ENCODE results near the gene ACBD4. TPM values are rescaled to one million over a fixed set of nuclear protein-coding genes. Genes with fewer than 3 reads are reported as not detected.

ACBD4 gene
- total and polyA plus RNA-seq, 2 of the 13 experiments (the other 11 are each of a cell fraction or from before 2014, with no cell fraction given) = 16.1 to 26.9 TPM

GRCh38 chr17:45129426-45129939 lies 6.0 kb upstream of the ACBD4 start (continued):
- TF ChIP-seq, protein P1, sequence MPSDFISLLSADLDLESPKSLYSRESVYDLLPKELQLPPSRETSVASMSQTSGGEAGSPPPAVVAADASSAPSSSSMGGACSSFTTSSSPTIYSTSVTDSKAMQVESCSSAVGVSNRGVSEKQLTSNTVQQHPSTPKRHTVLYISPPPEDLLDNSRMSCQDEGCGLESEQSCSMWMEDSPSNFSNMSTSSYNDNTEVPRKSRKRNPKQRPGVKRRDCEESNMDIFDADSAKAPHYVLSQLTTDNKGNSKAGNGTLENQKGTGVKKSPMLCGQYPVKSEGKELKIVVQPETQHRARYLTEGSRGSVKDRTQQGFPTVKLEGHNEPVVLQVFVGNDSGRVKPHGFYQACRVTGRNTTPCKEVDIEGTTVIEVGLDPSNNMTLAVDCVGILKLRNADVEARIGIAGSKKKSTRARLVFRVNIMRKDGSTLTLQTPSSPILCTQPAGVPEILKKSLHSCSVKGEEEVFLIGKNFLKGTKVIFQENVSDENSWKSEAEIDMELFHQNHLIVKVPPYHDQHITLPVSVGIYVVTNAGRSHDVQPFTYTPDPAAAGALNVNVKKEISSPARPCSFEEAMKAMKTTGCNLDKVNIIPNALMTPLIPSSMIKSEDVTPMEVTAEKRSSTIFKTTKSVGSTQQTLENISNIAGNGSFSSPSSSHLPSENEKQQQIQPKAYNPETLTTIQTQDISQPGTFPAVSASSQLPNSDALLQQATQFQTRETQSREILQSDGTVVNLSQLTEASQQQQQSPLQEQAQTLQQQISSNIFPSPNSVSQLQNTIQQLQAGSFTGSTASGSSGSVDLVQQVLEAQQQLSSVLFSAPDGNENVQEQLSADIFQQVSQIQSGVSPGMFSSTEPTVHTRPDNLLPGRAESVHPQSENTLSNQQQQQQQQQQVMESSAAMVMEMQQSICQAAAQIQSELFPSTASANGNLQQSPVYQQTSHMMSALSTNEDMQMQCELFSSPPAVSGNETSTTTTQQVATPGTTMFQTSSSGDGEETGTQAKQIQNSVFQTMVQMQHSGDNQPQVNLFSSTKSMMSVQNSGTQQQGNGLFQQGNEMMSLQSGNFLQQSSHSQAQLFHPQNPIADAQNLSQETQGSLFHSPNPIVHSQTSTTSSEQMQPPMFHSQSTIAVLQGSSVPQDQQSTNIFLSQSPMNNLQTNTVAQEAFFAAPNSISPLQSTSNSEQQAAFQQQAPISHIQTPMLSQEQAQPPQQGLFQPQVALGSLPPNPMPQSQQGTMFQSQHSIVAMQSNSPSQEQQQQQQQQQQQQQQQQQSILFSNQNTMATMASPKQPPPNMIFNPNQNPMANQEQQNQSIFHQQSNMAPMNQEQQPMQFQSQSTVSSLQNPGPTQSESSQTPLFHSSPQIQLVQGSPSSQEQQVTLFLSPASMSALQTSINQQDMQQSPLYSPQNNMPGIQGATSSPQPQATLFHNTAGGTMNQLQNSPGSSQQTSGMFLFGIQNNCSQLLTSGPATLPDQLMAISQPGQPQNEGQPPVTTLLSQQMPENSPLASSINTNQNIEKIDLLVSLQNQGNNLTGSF (CRISPR knock-in tag; IDR thresholded peaks at IDR 0.05) = no peak
- TF ChIP-seq ZNF251 (CRISPR knock-in tag; IDR thresholded peaks at IDR 0.05) (no peak), U2AF2 (IDR thresholded peaks at IDR 0.05; ENCODE audit: low read depth, low read length) (no peak), ZNF558 (CRISPR knock-in tag; IDR thresholded peaks at IDR 0.05; ENCODE audit: borderline replicate concordance) (no peak), ZNF432 (CRISPR knock-in tag; IDR thresholded peaks at IDR 0.05; ENCODE audit: borderline replicate concordance) (no peak)

DNA sequence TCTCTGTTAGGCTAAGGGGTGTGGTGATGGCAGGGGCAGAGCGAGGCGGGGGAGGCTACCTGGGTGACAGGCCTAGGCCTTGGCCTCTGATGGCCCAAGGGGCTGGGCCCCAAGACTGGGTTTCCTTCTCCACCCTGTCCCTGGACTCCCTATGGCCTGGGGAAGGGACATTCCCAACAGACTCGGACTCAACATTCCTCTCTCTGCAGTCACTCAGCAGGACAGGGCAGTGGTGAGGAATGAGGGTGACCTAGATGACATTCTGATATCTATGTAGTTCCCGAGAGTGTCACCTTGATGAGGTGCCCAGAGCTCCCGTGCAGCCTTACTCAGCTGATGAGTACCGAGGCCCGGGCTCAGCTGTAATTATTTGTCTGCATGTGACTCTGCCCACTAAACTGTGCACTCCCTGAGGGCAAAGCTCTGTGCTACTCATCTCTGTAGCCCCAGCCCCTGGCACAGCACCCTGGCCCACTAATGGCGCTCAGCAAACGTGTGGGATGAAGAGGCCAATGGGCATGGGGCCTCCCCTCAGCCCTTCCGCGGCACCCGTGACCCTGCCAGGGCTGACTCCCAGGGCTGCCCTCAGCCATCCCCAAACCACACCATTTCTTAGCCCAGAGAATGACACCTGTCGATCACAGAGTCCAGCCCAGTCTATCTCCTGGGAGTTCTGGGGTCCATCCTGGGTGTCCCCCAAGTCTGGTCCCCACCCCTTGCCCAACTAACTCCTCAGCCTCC lies 5.4 kb upstream of the ACBD4 start:
- in situ Hi-C loops (cut with HindIII; ENCODE audit: extremely low pct_ligation_motif_present, low pct_unique_long_range_greater_than_20kb) = loop anchor here (5.0 to 10.0 kb wide), 2 partner anchors 33 to 245 kb away; no protein-coding TSS in a partner anchor
- BruUV-seq (replicated peaks) = no TSS peak
- ChIA-PET POLR2A (interaction anchor here (0.9 to 4.7 kb wide), 11 partner anchors 12 to 72 kb away, joined by 3 to 71 read pairs (median 6); partner anchors contain the start of genes HEXIM1 and HEXIM2), CTCF (ENCODE audit: low intra/inter-chr PET ratio, low total read pairs) (no interaction called here)
- ATAC-seq (peak; percentile 19), DNase-seq (ENCODE audit: low spot score) (peak; percentile 71), FAIRE-seq (peak; percentile 28)
- intact Hi-C loops (cut with micrococcal nuclease; ENCODE audit: unreplicated experiment) = no loop called here
- H3K9ac ChIP-seq (ENCODE audit: insufficient read depth, low read depth, low read length) = peak overlapping the region; percentile 44
- H3K27me3 ChIP-seq (ENCODE audit: control insufficient read depth in 1 of 2, insufficient read depth in 2 of 2, low read length in 2 of 2) = no peaks in the 10 kb centered on the region
- 26% methylated on average over 8 of the region's 13 CpGs for WGBS (ENCODE audit: low lambda C conversion rate)
- no peaks in the 10 kb centered on the region for H3K9me3 ChIP-seq (ENCODE audit: low read length)
- peaks cover 64% of the 10 kb centered on the region for H3K4me1 ChIP-seq (ENCODE audit: insufficient read depth, low read length)
- no peaks in the 10 kb centered on the region for H3K36me3 ChIP-seq (replicated peaks in 1 of 2; ENCODE audit: control insufficient read depth in 1 of 2, insufficient read depth in 2 of 2, low read length in 2 of 2)
- peak overlapping the region in 1 of 3 experiments; percentile 41; a peak in 2 of 6 replicates for H3K4me3 ChIP-seq (replicated peaks in 1 of 3; ENCODE audit: insufficient read depth in 1 of 3, low read depth in 2 of 3, low read length in 3 of 3)
- no peak overlapping the region for H2AFZ ChIP-seq (ENCODE audit: low read length)
- peak overlapping the region; percentile 27 for H3K27ac ChIP-seq (ENCODE audit: extremely low read length, insufficient read depth, low read length)
- peaks cover 4% of the 10 kb centered on the region for H3K79me2 ChIP-seq (ENCODE audit: insufficient read depth, low read length)
- H4K20me1 ChIP-seq (ENCODE audit: insufficient read depth, low read length) = no peaks in the 10 kb centered on the region
- H3K4me2 ChIP-seq (ENCODE audit: low read depth, low read length) = peak overlapping the region; percentile 54
- TF ChIP-seq FOXC1 (CRISPR knock-in tag; IDR thresholded peaks at IDR 0.05; ENCODE audit: borderline replicate concordance) (peak; percentile 24; the same call in 1 of the 2 replicates), MXI1 (IDR thresholded peaks at IDR 0.05; ENCODE audit: borderline replicate concordance, low read depth, low read length) (no peak; the same call in 2 of the 3 replicates), ZNF121 (CRISPR knock-in tag; IDR thresholded peaks at IDR 0.05) (peak; percentile 51; the same call in 1 of the 2 replicates), TBX2 (CRISPR knock-in tag; IDR thresholded peaks at IDR 0.05; ENCODE audit: borderline replicate concordance) (peak; percentile 27; the same call in 1 of the 2 replicates), GABPB1 (CRISPR knock-in tag; IDR thresholded peaks at IDR 0.05) (peak; percentile 22; the same call in 1 of the 2 replicates), BHLHE40 (IDR thresholded peaks at IDR 0.05; ENCODE audit: low read length) (peak; percentile 54; the same call in 1 of the 2 replicates), TRIM24 (CRISPR knock-in tag; IDR thresholded peaks at IDR 0.05) (no peak), GABPA (IDR thresholded peaks at IDR 0.05; ENCODE audit: low read depth, low read length) (no peak), GABPA (CRISPR knock-in tag; IDR thresholded peaks at IDR 0.05; ENCODE audit: low read depth) (no peak), SMARCC2 (IDR thresholded peaks at IDR 0.05) (no peak), ARNTL (CRISPR knock-in tag; IDR thresholded peaks at IDR 0.05) (no peak)
- TF ChIP-seq, protein P2, sequence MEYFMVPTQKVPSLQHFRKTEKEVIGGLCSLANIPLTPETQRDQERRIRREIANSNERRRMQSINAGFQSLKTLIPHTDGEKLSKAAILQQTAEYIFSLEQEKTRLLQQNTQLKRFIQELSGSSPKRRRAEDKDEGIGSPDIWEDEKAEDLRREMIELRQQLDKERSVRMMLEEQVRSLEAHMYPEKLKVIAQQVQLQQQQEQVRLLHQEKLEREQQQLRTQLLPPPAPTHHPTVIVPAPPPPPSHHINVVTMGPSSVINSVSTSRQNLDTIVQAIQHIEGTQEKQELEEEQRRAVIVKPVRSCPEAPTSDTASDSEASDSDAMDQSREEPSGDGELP (IDR thresholded peaks at IDR 0.05; ENCODE audit: borderline replicate concordance, low read depth) = peak; percentile 55; the same call in 1 of the 2 replicates
